BE2C (cell line): ENCODE measurements around the gene SPATA18.
A peak's percentile ranks its signal among the peaks of the same experiment; 100 is the strongest.

ENCODE experiments used
- DNase-seq: peaks from one replicate; pipeline ENCODE4 v3.0.0-alpha.2; 2020
- H3K27me3 ChIP-seq: fragments of 250-450 bp; sonication (Bioruptor Pico); 2 replicates; pipeline ENCODE4 v1.5.1; 2020; ENCODE audit warnings: mild to moderate bottlenecking
- H3K36me3 ChIP-seq: fragments of 250-450 bp; sonication (Bioruptor Pico); 2 replicates; pipeline ENCODE4 v1.5.1; 2020; ENCODE audit warnings: mild to moderate bottlenecking
- H3K4me1 ChIP-seq: fragments of 250-450 bp; sonication (Bioruptor Pico); 2 replicates; pipeline ENCODE4 v1.5.1; 2020
- H3K4me3 ChIP-seq: 2 replicates; pipeline ENCODE4 v1.5.1; 2011; ENCODE audit warnings: low read depth, low read length
- H3K9me3 ChIP-seq: fragments of 250-450 bp; sonication (Bioruptor Pico); 2 replicates; pipeline ENCODE4 v1.5.1; 2020
- CTCF ChIP-seq: IDR thresholded peaks from 2 replicates; pipeline ENCODE4 v1.5.1; 2012; ENCODE audit warnings: mild to moderate bottlenecking, low read depth, low read length

The SPATA18 gene

GRCh38 chr4:52010986-52011385 is 40.1 kb upstream of the SPATA18 start:
- Histone ChIP-seq H3K4me3 (no peak overlapping the region), H3K4me1 (no peaks in the 10 kb centered on the region), H3K36me3 (no peaks in the 10 kb centered on the region), H3K9me3 (no peaks in the 10 kb centered on the region), H3K27me3 (no peaks in the 10 kb centered on the region)
- TF ChIP-seq CTCF, result no peak
- DNase-seq, result no peak

DNA sequence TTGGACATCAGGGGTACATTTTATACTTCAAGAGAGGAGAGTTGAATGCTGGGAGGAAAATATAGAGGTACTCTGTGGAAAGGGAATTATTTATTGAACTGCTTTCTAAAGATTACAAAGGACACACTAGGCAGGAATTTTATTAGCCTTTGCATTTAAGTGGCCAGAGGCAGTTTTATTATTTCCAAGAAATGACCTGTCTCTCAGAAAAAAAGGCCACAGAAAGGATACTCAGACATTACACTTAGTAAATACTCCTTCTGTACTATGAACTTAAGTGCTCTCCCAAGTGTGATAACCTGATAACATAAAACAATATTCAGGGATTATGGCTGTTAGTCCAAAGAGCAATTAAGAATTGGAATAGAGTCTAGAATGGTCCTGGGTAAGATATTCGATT is 38.5 kb upstream of the SPATA18 start:
- DNase-seq, result no peak
- no peaks in the 10 kb centered on the region for H3K4me1 ChIP-seq
- no peaks in the 10 kb centered on the region for H3K27me3 ChIP-seq
- no peak for TF ChIP-seq CTCF
- no peak overlapping the region for H3K4me3 ChIP-seq
- no peaks in the 10 kb centered on the region for H3K36me3 ChIP-seq
- H3K9me3 ChIP-seq, result no peaks in the 10 kb centered on the region

- no peaks in the 10 kb centered on the region for H3K9me3 ChIP-seq
- TF ChIP-seq CTCF, result no peak
- no peaks in the 10 kb centered on the region for H3K36me3 ChIP-seq
- no peak for DNase-seq
- no peak overlapping the region for H3K4me3 ChIP-seq
- H3K27me3 ChIP-seq, result no peaks in the 10 kb centered on the region
- H3K4me1 ChIP-seq, result no peaks in the 10 kb centered on the region
These were observed 36.2 kb upstream of the SPATA18 start for GRCh38 chr4:52014903-52015302.

- DNase-seq, result peak; percentile 15
- no peaks in the 10 kb centered on the region for H3K36me3 ChIP-seq
- no peaks in the 10 kb centered on the region for H3K9me3 ChIP-seq
- H3K4me3 ChIP-seq, result no peak overlapping the region
- H3K4me1 ChIP-seq, result no peaks in the 10 kb centered on the region
- TF ChIP-seq CTCF, result peak; percentile 58
- no peaks in the 10 kb centered on the region for H3K27me3 ChIP-seq
These were observed 35.7 kb upstream of the SPATA18 start for GRCh38 chr4:52015366-52015765.

- TF ChIP-seq CTCF, result no peak
- no peaks in the 10 kb centered on the region for H3K9me3 ChIP-seq
These were observed 34.1 kb upstream of the SPATA18 start for GRCh38 chr4:52016981-52017380.

DNA sequence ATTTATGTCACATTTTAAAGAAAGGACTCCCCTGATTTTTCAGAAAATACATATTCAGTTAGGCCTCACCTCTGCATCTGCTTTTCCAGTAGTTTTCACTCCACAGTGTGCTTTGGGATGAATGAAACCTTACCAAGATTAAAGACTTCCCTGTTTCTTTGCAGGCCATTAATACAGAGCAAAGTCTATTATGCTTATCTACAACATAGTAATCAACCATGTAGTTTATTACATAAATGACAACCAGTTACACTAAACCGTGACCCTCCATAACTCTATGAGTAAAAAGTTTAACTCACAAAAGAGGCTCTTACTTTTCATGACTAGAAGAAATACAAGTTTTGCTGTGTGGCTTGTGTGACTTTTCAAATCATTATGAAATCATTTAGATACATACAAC is 33.3 kb upstream of the SPATA18 start:
- no peak for TF ChIP-seq CTCF
- Histone ChIP-seq H3K4me3 (no peak overlapping the region), H3K27me3 (no peaks in the 10 kb centered on the region), H3K4me1 (no peaks in the 10 kb centered on the region), H3K9me3 (no peaks in the 10 kb centered on the region), H3K36me3 (peaks cover 2% of the 10 kb centered on the region)
- no peak for DNase-seq

More at GRCh38 chr4:52016981-52017380, 34.1 kb upstream of the SPATA18 start:
- no peaks in the 10 kb centered on the region; the same call in 1 of the 2 replicates for H3K36me3 ChIP-seq
- H3K27me3 ChIP-seq, result no peaks in the 10 kb centered on the region
- no peaks in the 10 kb centered on the region for H3K4me1 ChIP-seq
- no peak for DNase-seq
- H3K4me3 ChIP-seq, result no peak overlapping the region
